Fibroblast of pulmonary artery (primary cell): ENCODE measurements around the gene KRT12.
"Not testable (repeated sequence)": the region's sequence is repeated elsewhere in the genome, so short reads cannot be mapped to it uniquely, and the experiment has no call there.

Source experiments
- DNase-seq: peaks from one replicate; pipeline ENCODE4 v3.0.0-alpha.2; 2010; ENCODE audit warnings: low read depth
- H3K4me3 ChIP-seq: replicated peaks from 2 replicates; pipeline ENCODE4 v1.5.1; 2011; ENCODE audit warnings: low read depth, mild to moderate bottlenecking, control low read depth, low read length, moderate library complexity
- CTCF ChIP-seq: IDR thresholded peaks from 2 replicates; pipeline ENCODE4 v1.5.1; 2011; ENCODE audit warnings: mild to moderate bottlenecking, control low read depth, low read length, inconsistent platforms; ENCODE audit errors: missing control alignments

KRT12 gene

GRCh38 chr17:40817103-40817682 lies 49.8 kb downstream of the KRT12 start:
- DNase-seq: no peak
- no peak overlapping the region for H3K4me3 ChIP-seq
- no peak for TF ChIP-seq CTCF

GRCh38 chr17:40816569-40816968 lies 50.5 kb downstream of the KRT12 start:
- no peak overlapping the region for H3K4me3 ChIP-seq
- DNase-seq: no peak
- TF ChIP-seq CTCF: no peak

- TF ChIP-seq CTCF: no peak
- DNase-seq: no peak
- H3K4me3 ChIP-seq: no peak overlapping the region
These were observed 51.6 kb downstream of the KRT12 start for GRCh38 chr17:40815381-40815780.

- DNase-seq, H3K4me3 ChIP-seq: not testable (repeated sequence)
These were observed 52.4 kb downstream of the KRT12 start for GRCh38 chr17:40814657-40815056.

GRCh38 chr17:40813804-40814203 lies 53.2 kb downstream of the KRT12 start:
- H3K4me3 ChIP-seq: no peak overlapping the region
- no peak for DNase-seq
- no peak for TF ChIP-seq CTCF

- DNase-seq: no peak
- no peak for TF ChIP-seq CTCF
These were observed 54.4 kb downstream of the KRT12 start for GRCh38 chr17:40812639-40813038.

More at GRCh38 chr17:40812639-40813038, 54.4 kb downstream of the KRT12 start:
- no peak overlapping the region for H3K4me3 ChIP-seq
